NCI-H1417 (cell line): ENCODE measurements around the gene PDLIM1.

ENCODE experiments used
- DNase-seq, 3 experiments: peaks; one replicate each; lab custom pipeline; 2025; lab: John Stamatoyannopoulos, UW

PDLIM1 gene

DNA sequence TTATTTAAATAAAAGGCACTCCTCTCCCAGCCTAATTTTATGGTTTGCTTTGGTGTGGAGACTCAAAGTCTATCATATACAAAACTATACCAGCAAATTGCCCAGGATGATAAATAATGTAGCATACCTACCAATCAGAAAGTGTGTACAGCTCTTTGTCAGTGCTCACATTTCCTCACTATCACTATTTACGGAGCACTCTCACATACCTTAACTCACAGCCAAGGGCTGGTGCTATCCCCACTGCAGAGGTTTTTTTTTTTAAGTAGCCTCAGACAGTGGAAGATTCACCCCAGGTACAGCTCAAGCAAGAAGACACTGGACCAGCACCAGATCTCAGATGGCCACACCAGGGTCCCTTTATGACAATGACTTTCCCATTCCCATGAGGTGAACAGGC, 2.5 kb downstream of the PDLIM1 start:
- peak in 2 of 3 experiments; percentile 15 to 46 for DNase-seq

DNA sequence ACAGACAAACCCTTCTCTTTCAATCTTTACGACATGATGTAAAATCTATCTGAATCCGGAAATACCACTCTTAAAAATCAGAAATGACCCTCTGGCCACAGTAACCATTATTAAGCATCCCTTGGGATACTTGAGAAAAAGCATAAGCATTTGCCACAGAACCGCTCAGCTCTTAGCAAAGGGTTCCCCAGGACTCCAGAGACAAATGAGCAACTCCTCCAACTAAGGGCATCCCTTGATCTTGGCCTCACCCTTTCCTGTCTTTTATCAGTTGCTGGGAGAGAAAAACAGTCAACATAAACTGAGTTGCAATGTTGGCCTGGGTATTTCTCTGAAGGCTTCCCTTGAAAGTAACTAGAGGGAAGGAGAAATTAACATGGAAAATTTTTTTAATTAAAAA, 3.5 kb downstream of the PDLIM1 start:
- peak in 1 of 3 experiments; percentile 21 for DNase-seq

DNA sequence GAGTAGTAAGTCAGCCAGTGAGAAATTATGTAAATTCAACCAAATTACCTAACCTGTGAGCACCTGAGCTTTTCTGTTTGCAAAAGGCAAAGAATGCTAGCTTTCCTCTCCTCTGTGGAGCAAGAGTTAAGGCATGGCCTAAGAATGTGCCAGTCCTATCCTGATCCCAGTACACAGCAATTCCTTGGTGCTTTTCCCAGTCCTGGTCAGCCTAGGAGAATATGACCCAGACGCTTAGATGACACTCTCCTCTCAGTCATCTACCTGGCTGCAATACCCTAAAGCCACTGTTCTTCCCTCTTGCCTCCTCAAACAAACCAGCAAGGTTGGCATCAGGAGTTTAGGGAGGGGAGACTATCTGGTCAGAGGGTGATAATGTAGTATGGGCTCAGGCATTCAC, 4.1 kb downstream of the PDLIM1 start:
- no peak for DNase-seq

DNA sequence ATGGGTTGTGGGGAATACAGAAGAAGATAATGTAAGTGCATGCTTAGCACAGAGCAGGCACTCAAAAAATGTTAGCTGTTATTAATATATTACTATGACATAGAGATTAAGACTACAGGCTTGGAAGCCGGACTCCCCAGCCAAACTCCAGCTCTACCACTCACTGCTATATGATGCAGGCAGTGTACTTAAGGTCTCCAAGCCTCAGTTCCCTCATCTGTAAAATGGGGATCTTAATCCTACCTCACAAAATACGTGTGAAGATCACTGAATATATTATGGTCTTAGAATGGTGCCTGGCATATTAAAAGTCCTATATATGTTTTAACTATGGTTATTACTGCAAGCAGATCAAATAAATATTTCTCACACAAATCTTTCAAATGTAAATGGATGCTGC, 5.2 kb downstream of the PDLIM1 start:
- no peak for DNase-seq

DNA sequence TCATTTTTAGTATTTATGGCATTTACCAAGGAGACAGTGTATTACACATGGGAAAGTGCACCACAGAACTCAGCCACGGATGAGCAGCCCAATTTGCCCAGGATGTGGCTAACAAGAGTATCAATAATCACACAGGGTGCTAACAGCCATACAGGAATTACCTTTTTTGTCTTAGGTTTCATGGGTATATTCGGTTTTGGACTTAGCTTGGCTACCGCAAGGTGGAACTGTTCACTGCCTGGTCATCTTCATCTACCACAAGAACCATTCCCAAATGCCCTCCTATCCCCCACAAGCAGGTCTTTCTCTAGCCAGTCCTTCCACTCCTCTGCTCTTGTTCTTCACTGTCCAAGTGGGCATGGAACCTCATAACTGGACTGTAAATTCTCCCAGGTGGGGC, 6.0 kb downstream of the PDLIM1 start:
- no peak for DNase-seq

DNA sequence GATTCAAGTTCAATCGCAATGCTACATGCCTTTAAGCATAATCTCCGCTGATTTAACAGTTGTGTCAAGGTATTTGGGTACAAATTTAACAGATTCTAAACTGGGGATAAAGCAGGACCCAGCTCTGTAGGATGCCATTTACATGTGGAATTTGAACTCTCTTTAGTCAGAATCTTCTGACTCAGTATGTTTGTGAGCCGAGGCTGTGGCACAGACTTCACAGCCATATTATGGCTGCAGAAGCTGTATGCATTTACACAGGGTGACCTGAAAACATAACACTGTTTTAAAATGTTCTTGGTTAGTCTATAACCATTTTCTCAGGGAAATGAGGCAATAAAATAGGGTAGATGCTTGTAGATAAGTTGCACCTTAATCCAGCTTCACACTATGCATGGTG, 8.7 kb downstream of the PDLIM1 start:
- no peak for DNase-seq

DNA sequence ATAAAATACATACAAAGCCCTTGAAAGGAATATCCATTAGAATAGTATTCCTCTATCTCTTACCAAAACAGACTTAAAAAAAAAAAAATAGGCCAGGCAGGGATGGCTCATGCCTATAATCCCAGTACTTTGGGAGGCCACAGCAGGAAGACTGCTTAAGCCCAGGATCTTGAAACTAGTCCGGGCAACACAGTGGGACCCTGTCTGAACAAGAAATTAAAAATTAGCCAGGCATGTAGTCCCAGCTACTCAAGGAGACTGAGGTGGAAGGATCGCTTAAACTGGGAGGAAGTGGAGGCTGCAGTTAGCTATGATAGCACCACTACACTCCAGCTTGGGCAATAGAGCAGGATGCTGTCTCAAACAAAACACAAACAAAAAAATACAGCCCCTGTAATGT, 9.6 kb downstream of the PDLIM1 start:
- DNase-seq, result no peak

DNA sequence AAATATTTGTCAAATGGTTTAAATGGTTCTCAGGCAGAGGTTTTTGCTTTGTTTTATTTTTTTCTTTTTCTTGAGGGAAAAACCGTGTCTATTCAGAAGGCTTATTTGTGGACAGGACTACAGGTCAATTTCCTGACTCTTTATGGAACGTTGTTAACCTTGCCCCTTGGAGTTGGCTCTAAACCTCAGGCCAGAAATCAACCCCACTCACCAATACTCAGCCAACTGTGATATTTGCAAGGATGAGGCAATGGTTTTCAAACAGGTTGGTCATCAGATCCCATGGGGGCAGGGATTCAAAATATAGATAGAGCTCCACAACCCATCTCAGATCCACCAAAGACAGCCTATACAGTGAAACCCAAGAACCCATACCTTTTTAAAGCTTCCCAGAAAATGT, 10.2 kb downstream of the PDLIM1 start:
- no peak for DNase-seq

DNA sequence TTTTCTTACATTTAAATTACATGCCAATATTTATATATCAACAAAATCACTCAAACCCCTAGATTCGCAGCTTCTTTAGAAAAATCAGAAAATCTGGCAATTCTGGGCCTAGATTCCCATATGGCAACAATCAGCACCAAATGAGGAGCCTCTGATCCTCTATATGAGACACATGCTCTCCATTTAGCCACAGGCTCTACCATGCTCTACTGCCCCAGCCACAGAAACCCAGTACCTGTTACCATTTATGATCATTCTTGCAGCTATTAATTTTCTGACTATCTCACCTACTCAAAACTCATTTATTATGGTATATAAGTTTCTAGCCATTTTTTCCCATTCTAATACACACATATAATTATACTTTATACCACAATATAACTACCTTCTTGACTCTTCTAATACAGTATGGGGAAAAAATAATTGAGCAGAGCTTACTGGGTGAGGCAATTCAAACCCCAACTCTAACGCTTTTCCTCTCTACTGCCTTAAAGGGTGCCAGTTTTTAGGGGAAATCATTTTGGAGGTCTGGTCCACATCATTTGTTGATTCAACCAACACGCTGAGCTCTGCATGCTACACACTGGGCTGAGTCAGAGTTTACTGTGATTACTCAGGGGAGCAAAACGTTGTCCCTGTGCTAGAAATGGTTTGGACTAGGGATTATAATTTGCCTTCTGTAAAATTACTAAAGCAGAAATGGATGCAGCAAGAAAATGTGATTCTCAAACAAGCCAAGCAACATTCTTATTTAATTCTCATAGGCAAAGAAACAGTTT, 11.6 kb downstream of the PDLIM1 start:
- DNase-seq, result no peak

DNA sequence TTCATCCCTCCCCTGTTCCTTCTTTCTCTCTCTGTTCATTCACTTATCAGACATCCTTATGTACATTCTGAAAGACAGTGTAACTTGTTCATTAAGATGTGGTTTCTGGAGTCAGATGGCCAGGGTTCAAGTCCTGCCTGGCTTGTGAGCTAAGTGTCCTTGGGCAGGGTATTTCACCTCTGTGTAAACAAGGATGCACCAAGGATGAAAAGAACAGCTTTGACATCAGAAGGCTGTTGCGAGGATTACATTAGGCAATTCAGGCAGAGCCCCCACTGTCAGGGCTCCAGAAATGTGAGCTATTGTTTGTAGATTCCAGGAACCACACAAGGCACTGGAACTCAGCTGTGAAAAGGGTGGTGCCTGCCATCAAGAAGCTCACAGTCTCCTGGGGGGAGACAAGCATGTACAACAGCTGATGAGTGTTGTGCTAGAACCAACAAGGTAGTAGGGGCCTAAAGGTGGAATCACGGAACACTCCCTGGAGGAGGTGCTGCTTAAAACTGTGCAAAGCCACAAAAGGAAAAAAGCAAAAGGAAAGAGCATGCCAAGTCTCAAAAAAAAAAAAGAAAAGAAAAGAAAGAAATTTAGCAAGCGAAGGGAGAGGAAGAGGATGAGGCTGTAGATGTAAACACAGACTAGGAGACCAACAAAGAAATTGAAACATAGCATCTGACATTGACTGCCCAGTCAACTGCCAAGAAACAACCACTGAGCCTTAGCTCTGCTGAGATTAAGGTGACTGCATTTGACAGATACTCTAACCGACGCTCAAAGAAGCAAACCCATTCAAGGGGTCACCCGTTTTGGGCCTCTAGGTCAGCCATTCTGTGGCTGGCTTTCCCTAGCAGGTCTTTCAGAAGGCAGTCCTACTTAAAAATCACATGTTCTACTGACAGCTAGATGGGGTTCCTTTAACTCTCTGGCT, 12.5 kb downstream of the PDLIM1 start:
- no peak for DNase-seq

DNA sequence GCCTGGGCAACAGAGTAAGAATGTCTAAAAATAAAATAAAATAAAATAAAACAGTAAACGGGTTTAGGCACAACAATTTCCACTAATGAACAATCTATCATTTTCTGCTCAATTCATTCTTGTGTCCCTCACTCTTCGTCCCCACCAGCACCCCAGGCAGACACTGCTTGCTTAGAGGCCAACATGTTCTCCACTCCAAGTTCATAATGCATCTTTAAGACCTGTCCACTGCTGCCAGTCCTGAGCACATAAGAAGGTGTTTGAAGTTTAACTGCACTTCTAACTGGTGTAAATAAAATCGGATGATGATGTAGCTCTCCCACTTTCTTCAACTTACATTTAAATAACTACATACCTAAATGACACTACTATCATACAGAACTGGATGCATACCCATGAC, 13.2 kb downstream of the PDLIM1 start:
- DNase-seq, result no peak

DNA sequence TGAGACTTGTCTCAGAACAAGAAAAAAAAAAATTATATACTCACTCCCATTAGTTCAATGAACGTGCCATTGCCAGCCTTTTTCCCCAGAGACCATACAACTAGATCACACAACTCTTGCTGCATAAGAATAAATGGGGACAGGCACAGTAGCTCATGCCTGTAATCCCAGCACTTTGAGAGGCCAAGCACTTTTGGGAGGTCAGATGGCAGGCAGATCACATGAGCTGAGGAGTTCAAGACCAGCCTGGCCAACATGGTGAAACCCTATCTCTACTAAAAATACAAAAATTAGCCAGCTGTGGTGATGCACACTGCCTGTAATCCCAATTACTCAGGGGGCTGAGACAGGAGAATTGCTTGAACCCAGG, 13.6 kb downstream of the PDLIM1 start:
- DNase-seq, result no peak

DNA sequence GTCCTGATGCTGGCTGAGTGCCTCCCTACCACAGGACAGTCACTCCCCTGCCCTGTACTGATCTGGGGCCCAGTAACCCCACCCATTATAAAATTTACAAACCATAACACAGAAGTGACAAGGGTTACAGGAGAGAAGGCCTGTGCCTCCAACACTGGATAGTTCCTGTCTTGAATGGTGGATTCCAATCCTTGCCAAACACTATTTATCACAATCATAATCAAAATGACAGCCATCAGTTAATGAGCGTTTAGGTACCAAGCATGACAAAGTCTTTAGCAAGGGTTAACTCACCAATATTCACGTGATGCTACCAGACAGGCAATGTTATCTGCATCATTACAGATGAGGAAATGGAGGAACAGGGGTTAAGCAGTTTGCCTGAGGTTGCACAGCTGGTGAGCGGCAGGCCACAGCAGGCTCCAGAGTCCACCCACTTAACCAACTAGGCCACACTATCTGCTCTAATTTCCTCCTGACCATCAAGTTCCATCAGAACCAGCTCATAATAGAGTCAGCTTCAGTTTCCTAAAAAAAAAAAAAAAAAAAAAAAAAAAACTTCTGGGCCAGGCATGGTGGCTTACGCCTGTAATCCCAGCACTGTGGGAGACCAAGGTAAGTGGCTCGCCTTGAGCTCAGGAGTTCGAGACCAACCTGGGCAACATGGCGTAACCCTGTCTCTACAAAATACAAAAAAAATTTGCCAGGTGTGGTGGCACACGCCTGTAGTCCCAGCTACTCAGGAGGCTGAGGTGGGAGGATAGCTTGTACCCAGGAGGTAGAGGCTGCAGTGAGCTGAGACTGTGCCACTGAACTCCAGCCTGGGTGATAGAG, 14.2 kb downstream of the PDLIM1 start:
- no peak for DNase-seq

DNA sequence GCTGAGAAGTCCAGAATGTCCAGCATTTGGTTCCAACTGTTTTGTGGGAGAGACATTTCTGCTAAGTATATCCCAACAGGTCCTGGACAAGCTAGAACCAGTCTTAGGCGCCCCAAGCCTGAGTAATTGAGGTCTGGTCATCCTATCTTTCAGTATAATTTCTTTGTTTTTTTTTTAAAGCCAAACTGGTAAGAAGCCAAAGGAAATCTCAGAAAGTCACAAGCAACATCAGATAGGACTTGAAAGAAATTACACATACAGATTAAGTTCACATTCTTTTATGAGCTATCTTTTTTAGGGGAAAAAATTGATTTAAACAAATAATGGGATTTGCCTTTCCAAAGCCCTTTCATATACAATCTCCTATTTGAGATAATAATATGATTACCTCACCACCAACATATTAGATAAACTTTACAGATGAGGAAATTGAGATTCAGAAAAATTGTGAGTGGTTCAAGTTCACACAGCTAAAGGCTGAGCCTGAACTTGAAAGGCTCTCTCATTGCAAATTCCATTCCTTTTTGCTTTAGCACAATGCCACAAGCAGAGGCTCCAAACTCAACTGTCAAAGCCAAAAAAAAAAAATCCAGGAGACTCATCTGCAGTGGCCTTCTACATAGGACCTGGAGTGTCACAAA, 15.0 kb downstream of the PDLIM1 start:
- DNase-seq, result no peak

DNA sequence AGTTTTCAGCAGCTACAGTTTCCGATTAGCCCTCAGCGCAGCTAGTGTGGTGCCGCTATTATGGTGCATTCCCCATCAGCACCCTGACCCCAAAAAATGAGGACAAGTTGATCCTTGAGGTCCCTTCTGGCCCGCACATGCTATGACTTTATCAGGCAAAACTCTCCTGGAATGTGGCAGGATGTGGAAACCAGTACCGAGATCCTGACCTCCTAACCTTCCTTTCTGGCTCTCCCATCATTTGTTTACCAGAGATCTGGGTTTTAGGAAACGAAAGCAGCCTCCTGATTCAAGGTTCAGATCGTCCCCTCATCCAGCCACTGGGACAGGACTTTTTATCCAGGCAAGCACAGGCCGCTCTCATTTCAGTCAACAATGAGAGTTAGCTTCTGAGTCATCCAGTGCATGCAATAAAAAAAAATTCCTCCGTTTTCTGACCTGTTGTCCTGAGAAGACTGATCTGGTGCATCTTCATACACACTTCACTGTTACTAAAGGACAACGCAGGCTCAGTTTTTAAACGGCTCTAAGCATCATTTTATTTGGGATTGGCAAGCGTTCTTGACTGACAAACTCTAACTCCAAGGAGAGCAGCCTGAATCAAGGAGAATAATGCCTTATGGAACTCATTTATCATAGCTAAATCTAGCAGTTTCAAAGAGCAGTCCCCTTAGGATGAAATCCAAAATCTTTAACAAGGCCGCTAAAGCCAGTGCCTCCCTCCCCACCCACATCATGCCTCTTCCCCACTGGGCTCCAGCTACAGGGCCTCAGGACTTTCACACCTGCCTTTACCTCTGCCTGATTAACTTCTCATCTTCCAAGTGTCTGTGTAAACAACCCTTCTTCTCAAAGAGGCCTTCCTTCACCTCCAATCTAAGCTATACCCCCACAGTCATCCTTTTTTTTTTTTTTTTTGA, 17.1 kb downstream of the PDLIM1 start:
- no peak for DNase-seq

DNA sequence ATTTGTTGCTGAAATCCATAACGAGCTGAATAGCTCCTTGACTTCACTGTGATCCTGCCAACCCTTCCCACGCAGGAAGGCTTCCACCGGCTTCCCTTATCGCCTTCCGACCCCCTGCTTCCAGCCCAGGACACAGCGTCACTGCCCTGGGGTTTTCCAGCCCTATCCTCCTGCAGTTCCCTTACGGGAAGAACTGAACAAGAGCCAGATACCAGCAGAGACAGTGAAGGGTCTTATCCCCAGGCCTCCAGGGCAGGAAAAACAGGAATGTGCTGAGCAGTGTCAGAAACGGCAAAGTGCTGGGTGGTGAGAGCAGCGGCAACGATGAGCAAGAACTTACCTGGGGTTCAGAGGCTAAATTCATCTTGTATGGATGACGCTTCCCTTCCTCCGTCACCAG, 22.4 kb downstream of the PDLIM1 start:
- DNase-seq, result no peak

DNA sequence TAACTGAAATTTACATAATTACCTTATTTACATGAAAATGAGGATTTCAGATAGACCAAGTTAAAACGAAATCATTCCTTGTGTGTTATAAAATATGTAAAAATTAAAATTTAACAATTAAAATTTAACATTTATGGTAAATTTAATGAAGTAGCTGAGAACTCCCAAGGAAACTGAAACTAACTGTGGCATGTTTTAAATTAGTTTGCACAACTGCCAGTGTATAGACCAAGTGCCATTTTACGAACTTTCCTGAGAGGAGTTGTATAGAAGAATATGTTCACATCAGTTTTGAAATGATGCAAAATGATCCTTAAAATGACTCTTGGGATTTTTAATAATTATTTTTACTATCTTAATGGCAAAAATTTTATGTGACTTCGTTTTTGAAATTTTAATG, 23.6 kb downstream of the PDLIM1 start:
- no peak for DNase-seq

DNA sequence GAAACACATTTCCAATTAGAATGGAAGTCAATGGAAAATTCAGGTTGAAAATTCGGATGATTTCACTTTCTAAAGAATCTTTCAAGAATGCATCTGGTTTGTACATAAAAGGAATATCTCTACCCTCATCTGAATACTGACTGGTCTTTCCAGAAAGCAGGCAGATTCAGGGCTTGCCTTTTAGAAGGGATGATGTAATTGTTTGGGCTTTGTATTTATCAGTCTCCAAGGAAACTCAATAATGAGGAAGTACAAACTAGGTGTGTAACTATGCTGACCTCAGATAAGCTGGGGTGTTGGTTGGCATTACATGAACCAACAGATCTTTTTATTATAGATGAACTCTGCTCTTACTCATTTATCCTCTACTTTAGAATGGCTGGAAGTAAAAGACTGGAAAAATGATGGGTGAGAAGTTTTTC, 24.1 kb downstream of the PDLIM1 start:
- DNase-seq, result peak in 1 of 3 experiments; percentile 30

DNA sequence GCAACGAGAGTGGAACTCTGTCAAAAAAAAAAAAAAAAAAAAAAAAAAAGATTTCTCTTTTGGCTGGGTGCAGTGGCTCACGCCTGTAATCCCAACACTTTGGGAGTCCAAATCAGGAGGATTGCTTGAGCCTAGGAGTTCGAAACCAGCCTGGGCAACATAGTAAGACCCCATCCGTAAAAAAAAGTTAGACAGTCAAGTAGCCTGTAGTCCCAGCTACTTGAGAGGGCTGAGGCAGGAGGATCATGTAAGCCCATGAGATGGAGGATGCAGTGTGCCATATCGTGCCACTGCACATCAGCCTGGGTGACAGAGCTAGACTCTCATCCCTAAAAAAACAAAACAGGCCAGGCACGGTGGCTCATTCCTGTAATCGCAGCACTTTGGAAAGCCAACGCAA, 25.2 kb downstream of the PDLIM1 start:
- DNase-seq, result no peak

DNA sequence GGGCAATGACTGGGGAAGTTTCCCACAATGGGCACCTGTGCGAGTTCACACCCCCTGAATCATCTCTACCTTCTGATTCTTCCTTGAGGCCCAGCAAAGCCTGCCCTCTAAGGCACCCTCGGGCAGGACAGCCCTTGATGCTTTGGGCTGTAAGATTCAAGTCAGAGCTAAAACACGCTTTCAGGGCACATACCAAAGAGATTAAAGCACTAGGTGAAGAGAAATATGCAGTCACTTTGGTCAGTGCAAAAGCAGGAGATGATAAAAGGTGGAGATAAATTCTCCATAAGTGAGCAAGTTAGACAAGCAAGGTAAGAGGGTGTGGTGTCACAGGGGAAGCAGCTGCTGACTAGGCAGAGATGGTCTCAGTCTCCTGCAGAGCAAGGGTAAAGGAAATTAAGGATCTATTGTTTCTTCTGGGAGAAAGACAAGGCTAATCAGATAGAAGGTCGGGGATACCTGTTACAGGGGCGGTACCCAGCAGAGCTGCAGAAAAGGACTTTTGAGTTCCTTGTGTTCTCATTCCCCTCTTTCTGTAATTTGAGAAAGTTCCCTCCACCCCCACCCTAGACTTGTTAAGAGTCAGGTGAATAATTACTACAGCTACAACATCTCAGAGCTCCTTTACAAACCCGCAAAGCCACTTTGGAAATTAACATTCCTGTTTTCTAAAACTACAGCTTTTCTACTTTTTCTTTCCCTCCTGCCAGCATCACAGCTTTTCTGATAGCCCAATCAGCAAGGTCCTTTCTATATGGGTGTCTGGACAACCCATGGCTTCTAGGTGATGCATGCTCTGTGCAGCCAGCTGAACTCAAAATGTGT, 26.4 kb downstream of the PDLIM1 start:
- peak in 1 of 3 experiments; percentile 18 for DNase-seq
